ENCODE results near the gene CXCL3.
"Not testable (repeated sequence)": the region's sequence is repeated elsewhere in the genome, so short reads cannot be mapped to it uniquely, and the experiment has no call there.

CXCL3 gene

DNA sequence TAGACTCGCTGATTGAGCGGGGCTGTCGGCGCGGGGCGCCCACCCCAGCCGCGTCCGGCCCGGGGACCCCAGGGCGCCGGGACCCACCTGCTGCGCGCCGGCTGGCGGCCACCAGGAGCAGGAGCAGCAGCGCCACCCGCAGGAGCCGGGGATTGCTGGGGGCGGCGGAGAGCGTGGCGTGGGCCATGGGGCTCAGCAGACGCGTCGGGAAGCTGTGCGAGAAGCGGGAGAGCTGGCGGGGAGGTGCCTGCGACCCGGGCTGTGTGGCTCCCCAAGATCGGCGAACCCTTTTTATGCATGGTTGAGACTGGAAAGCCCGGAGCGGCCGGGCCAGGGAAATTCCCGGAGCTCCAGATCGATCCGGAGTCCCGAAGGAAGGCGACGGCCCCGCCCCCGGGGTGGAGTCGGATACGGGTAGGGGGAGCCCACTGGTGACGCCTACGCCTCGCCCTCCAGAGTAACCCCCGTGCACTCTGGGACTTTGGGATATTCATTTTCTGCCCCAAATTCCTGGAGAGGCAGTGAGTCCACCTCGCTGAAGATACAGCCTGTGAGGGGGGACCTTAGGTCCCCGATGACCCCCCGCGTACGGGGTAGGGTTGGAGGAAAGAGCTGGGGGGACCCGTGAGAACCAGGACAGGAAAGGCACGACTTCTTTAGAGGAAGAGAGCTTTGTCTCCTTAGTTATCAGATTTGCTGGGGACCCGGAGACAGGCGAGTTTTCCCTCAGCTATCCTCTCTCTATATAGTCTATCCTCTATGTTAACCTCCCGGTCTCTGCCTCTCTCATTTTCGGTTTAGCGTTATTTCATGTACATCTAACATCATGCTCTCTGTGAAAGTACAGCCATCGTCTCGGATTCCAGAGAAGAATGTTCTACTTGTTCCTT, at the start of gene CXCL3:
Gene CXCL3 (minus strand): TSS at position 265 of the 890 bp plus-strand sequence. CDS start 78 bp downstream, at position 187.
- H3K4me3 ChIP-seq (ENCODE audit: low read length) = peak within 1 kb of the TSS; percentile 75
- peak within 1 kb of the TSS; percentile 29 for H3K9ac ChIP-seq (ENCODE audit: low read length)
- H3K36me3 ChIP-seq (ENCODE audit: control insufficient read depth, low read depth, low read length) = no peaks in the 10 kb centered on the region
- no peaks in the 10 kb centered on the region for H3K9me3 ChIP-seq (ENCODE audit: control insufficient read depth, low read depth, low read length)
- H3K4me1 ChIP-seq (ENCODE audit: control insufficient read depth, low read depth, low read length) = peaks cover 23% of the 10 kb centered on the region
- H3K27me3 ChIP-seq (ENCODE audit: control insufficient read depth, insufficient read depth, low read length) = peaks cover 9% of the 10 kb centered on the region
- H3K27ac ChIP-seq (ENCODE audit: low read length) = no peak within 1 kb of the TSS

GRCh38 chr4:74087481-74087880, 49.0 kb upstream of the CXCL3 start:
- Histone ChIP-seq H3K9me3 (ENCODE audit: control insufficient read depth, low read depth, low read length) (no peaks in the 10 kb centered on the region), H3K9ac (ENCODE audit: low read length) (no peak overlapping the region), H3K4me1 (ENCODE audit: control insufficient read depth, low read depth, low read length) (no peaks in the 10 kb centered on the region), H3K27me3 (ENCODE audit: control insufficient read depth, insufficient read depth, low read length) (no peaks in the 10 kb centered on the region), H3K27ac (ENCODE audit: low read length) (no peak overlapping the region), H3K4me3 (ENCODE audit: low read length) (no peak overlapping the region), H3K36me3 (ENCODE audit: control insufficient read depth, low read depth, low read length) (no peaks in the 10 kb centered on the region)

DNA sequence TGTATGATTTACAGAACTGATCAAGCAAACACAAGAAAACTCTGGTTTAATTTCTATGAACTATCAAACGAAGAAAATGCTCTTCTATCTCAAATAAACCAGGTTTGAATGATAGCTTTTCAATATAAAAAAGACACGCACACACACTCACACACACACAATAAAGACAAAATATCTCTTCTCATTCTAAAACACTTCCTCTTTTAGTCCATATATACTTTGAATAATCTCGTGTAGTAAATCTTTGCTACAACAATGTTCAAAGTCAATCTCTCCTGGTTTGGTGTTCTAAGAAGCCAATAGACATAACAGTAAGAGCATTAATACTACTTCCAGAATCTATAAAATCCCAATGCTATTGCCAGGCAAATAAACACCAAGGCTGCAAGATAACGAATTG, 47.2 kb upstream of the CXCL3 start:
- H3K36me3 ChIP-seq (ENCODE audit: control insufficient read depth, low read depth, low read length) = no peaks in the 10 kb centered on the region
- no peak overlapping the region for H3K4me3 ChIP-seq (ENCODE audit: low read length)
- H3K27ac ChIP-seq (ENCODE audit: low read length) = no peak overlapping the region
- no peak overlapping the region for H3K9ac ChIP-seq (ENCODE audit: low read length)
- H3K27me3 ChIP-seq (ENCODE audit: control insufficient read depth, insufficient read depth, low read length) = no peaks in the 10 kb centered on the region
- H3K9me3 ChIP-seq (ENCODE audit: control insufficient read depth, low read depth, low read length) = no peaks in the 10 kb centered on the region
- H3K4me1 ChIP-seq (ENCODE audit: control insufficient read depth, low read depth, low read length) = no peaks in the 10 kb centered on the region

GRCh38 chr4:74084984-74085383, 46.5 kb upstream of the CXCL3 start:
- Histone ChIP-seq H3K27me3 (ENCODE audit: control insufficient read depth, insufficient read depth, low read length) (no peaks in the 10 kb centered on the region), H3K27ac (ENCODE audit: low read length) (no peak overlapping the region), H3K4me1 (ENCODE audit: control insufficient read depth, low read depth, low read length) (no peaks in the 10 kb centered on the region), H3K9me3 (ENCODE audit: control insufficient read depth, low read depth, low read length) (no peaks in the 10 kb centered on the region), H3K9ac (ENCODE audit: low read length) (no peak overlapping the region), H3K4me3 (ENCODE audit: low read length) (no peak overlapping the region), H3K36me3 (ENCODE audit: control insufficient read depth, low read depth, low read length) (no peaks in the 10 kb centered on the region)

GRCh38 chr4:74083546-74083945, 45.1 kb upstream of the CXCL3 start:
- H3K27ac ChIP-seq (ENCODE audit: low read length) = no peak overlapping the region
- no peaks in the 10 kb centered on the region for H3K9me3 ChIP-seq (ENCODE audit: control insufficient read depth, low read depth, low read length)
- no peaks in the 10 kb centered on the region for H3K4me1 ChIP-seq (ENCODE audit: control insufficient read depth, low read depth, low read length)

GRCh38 chr4:74081035-74081434, 42.5 kb upstream of the CXCL3 start:
- H3K9me3 ChIP-seq (ENCODE audit: control insufficient read depth, low read depth, low read length) = no peaks in the 10 kb centered on the region
- no peaks in the 10 kb centered on the region for H3K4me1 ChIP-seq (ENCODE audit: control insufficient read depth, low read depth, low read length)
- H3K36me3 ChIP-seq (ENCODE audit: control insufficient read depth, low read depth, low read length) = no peaks in the 10 kb centered on the region
- H3K9ac ChIP-seq (ENCODE audit: low read length) = no peak overlapping the region
- no peak overlapping the region for H3K27ac ChIP-seq (ENCODE audit: low read length)
- no peaks in the 10 kb centered on the region for H3K27me3 ChIP-seq (ENCODE audit: control insufficient read depth, insufficient read depth, low read length)
- H3K4me3 ChIP-seq (ENCODE audit: low read length) = no peak overlapping the region

More at GRCh38 chr4:74083546-74083945, 45.1 kb upstream of the CXCL3 start:
- Histone ChIP-seq H3K27me3 (ENCODE audit: control insufficient read depth, insufficient read depth, low read length) (no peaks in the 10 kb centered on the region), H3K4me3 (ENCODE audit: low read length) (no peak overlapping the region), H3K9ac (ENCODE audit: low read length) (no peak overlapping the region), H3K36me3 (ENCODE audit: control insufficient read depth, low read depth, low read length) (no peaks in the 10 kb centered on the region)

GRCh38 chr4:74080351-74080750, 41.9 kb upstream of the CXCL3 start:
- not testable (repeated sequence) for H3K4me3 ChIP-seq (ENCODE audit: low read length); H3K4me1 ChIP-seq (ENCODE audit: control insufficient read depth, low read depth, low read length); H3K9ac ChIP-seq (ENCODE audit: low read length); H3K9me3 ChIP-seq (ENCODE audit: control insufficient read depth, low read depth, low read length); H3K27me3 ChIP-seq (ENCODE audit: control insufficient read depth, insufficient read depth, low read length); H3K36me3 ChIP-seq (ENCODE audit: control insufficient read depth, low read depth, low read length); H3K27ac ChIP-seq (ENCODE audit: low read length)

DNA sequence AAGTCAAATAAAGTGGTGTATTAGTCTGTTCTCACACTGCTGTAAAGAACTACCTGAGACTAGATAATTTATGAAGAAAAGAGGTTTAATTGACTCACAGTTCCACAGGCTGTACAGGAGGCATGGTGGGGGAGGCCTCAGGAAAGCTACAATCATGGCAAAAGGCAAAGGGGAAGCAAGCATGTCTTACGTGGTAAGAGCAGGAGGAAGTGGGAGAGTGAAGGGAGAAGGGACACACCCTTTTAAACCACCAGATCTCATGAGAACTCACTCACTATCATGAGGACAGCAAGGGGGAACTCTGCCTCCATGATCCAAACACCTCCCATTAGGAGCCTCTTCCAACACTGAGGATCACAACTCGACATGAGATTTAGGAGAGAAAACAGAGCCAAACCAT, 40.5 kb upstream of the CXCL3 start:
- H3K4me1 ChIP-seq (ENCODE audit: control insufficient read depth, low read depth, low read length); H3K4me3 ChIP-seq (ENCODE audit: low read length); H3K36me3 ChIP-seq (ENCODE audit: control insufficient read depth, low read depth, low read length); H3K27me3 ChIP-seq (ENCODE audit: control insufficient read depth, insufficient read depth, low read length); H3K9me3 ChIP-seq (ENCODE audit: control insufficient read depth, low read depth, low read length); H3K27ac ChIP-seq (ENCODE audit: low read length); H3K9ac ChIP-seq (ENCODE audit: low read length): not testable (repeated sequence)

DNA sequence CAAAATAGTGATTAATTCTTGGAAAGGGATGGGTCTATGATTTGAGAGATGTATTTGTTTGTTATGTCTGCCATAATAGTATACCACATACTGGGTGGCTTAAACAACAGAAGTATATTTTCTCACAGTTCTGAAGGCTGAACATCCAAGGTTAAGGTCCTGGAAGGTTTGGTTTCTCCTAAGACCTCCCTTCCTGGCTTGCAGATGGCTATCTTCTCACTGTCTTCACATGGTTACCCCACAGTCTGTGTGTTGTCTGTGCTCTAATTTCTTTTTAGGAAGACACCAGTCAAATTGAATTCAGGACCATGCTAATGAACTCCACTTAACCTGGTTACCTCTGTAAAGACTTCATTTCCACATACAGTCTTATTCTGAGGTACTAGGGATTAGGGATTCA, 34.9 kb upstream of the CXCL3 start:
- H3K9me3 ChIP-seq (ENCODE audit: control insufficient read depth, low read depth, low read length) = peaks cover 5% of the 10 kb centered on the region
- H3K4me1 ChIP-seq (ENCODE audit: control insufficient read depth, low read depth, low read length) = no peaks in the 10 kb centered on the region
- no peak overlapping the region for H3K9ac ChIP-seq (ENCODE audit: low read length)
- no peak overlapping the region for H3K27ac ChIP-seq (ENCODE audit: low read length)
- no peaks in the 10 kb centered on the region for H3K27me3 ChIP-seq (ENCODE audit: control insufficient read depth, insufficient read depth, low read length)
- H3K4me3 ChIP-seq (ENCODE audit: low read length) = no peak overlapping the region
- no peaks in the 10 kb centered on the region for H3K36me3 ChIP-seq (ENCODE audit: control insufficient read depth, low read depth, low read length)

- H3K27ac ChIP-seq (ENCODE audit: low read length) = no peak overlapping the region
- no peaks in the 10 kb centered on the region for H3K36me3 ChIP-seq (ENCODE audit: control insufficient read depth, low read depth, low read length)
- no peak overlapping the region for H3K4me3 ChIP-seq (ENCODE audit: low read length)
- no peaks in the 10 kb centered on the region for H3K4me1 ChIP-seq (ENCODE audit: control insufficient read depth, low read depth, low read length)
- H3K9me3 ChIP-seq (ENCODE audit: control insufficient read depth, low read depth, low read length) = peaks cover 5% of the 10 kb centered on the region
- H3K9ac ChIP-seq (ENCODE audit: low read length) = no peak overlapping the region
- H3K27me3 ChIP-seq (ENCODE audit: control insufficient read depth, insufficient read depth, low read length) = no peaks in the 10 kb centered on the region
Observed at GRCh38 chr4:74072739-74073138, 34.2 kb upstream of the CXCL3 start.

GRCh38 chr4:74067586-74067985, 29.1 kb upstream of the CXCL3 start:
- H3K4me3 ChIP-seq (ENCODE audit: low read length) = no peak overlapping the region
- no peak overlapping the region for H3K9ac ChIP-seq (ENCODE audit: low read length)
- no peak overlapping the region for H3K27ac ChIP-seq (ENCODE audit: low read length)
- H3K27me3 ChIP-seq (ENCODE audit: control insufficient read depth, insufficient read depth, low read length) = no peaks in the 10 kb centered on the region
- H3K36me3 ChIP-seq (ENCODE audit: control insufficient read depth, low read depth, low read length) = no peaks in the 10 kb centered on the region
- H3K4me1 ChIP-seq (ENCODE audit: control insufficient read depth, low read depth, low read length) = no peaks in the 10 kb centered on the region
- H3K9me3 ChIP-seq (ENCODE audit: control insufficient read depth, low read depth, low read length) = peaks cover 5% of the 10 kb centered on the region

GRCh38 chr4:74066232-74066631, 27.7 kb upstream of the CXCL3 start:
- H3K4me3 ChIP-seq (ENCODE audit: low read length) = no peak overlapping the region
- no peaks in the 10 kb centered on the region for H3K36me3 ChIP-seq (ENCODE audit: control insufficient read depth, low read depth, low read length)
- no peak overlapping the region for H3K27ac ChIP-seq (ENCODE audit: low read length)
- H3K9me3 ChIP-seq (ENCODE audit: control insufficient read depth, low read depth, low read length) = peaks cover 5% of the 10 kb centered on the region
- no peaks in the 10 kb centered on the region for H3K4me1 ChIP-seq (ENCODE audit: control insufficient read depth, low read depth, low read length)
- H3K9ac ChIP-seq (ENCODE audit: low read length) = no peak overlapping the region
- no peaks in the 10 kb centered on the region for H3K27me3 ChIP-seq (ENCODE audit: control insufficient read depth, insufficient read depth, low read length)

Measured in iPS-18a (cell line).